MM.1S (cell line): ENCODE results near the gene SHC2.

Source experiments
- EZH2 ChIP-seq: fragments of 300-600 bp; sonication (generic); optimal IDR thresholded peaks from 2 replicates; pipeline ENCODE3; 2017; ENCODE audit warnings: low read depth, mild to moderate bottlenecking, antibody characterized with exemption, low read length, mixed read lengths
- EZH2phosphoT487 ChIP-seq: fragments of 300-600 bp; sonication (generic); IDR thresholded peaks from 2 replicates; pipeline ENCODE4 v1.6.1; 2018; ENCODE audit warnings: antibody characterized with exemption, low read length
- TF ChIP-seq, protein P1 (sequence below): fragments of 300-600 bp; sonication (generic); IDR thresholded peaks from 2 replicates; pipeline ENCODE4 v1.5.1; 2016; ENCODE audit warnings: antibody characterized with exemption, low read length, mixed read lengths

DNA sequence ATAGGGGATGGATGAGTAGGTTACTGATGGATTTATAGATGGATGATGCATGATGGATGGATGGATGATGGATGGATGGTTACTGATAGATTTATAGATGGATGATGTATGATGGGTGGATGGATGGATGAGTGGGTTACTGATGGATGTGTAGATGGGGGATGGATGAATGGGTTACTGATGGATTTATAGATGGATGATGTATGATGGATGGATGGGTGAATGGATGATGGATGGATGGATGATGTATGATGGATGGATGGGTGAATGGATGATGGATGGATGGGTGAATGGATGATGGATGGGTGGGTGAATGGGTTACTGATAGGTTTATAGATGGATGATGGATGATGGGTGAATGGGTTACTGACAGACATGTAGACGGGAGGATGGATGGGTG, 45.5 kb downstream of the SHC2 start:
- TF ChIP-seq EZH2 = no peak
- TF ChIP-seq, protein P1, sequence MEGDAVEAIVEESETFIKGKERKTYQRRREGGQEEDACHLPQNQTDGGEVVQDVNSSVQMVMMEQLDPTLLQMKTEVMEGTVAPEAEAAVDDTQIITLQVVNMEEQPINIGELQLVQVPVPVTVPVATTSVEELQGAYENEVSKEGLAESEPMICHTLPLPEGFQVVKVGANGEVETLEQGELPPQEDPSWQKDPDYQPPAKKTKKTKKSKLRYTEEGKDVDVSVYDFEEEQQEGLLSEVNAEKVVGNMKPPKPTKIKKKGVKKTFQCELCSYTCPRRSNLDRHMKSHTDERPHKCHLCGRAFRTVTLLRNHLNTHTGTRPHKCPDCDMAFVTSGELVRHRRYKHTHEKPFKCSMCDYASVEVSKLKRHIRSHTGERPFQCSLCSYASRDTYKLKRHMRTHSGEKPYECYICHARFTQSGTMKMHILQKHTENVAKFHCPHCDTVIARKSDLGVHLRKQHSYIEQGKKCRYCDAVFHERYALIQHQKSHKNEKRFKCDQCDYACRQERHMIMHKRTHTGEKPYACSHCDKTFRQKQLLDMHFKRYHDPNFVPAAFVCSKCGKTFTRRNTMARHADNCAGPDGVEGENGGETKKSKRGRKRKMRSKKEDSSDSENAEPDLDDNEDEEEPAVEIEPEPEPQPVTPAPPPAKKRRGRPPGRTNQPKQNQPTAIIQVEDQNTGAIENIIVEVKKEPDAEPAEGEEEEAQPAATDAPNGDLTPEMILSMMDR = no peak
- no peak for TF ChIP-seq EZH2phosphoT487
